Measurements from ENCODE around the gene UFSP2. TPM values are rescaled to one million over a fixed set of nuclear protein-coding genes. Genes with fewer than 3 reads are reported as not detected.

The UFSP2 gene, protein sequence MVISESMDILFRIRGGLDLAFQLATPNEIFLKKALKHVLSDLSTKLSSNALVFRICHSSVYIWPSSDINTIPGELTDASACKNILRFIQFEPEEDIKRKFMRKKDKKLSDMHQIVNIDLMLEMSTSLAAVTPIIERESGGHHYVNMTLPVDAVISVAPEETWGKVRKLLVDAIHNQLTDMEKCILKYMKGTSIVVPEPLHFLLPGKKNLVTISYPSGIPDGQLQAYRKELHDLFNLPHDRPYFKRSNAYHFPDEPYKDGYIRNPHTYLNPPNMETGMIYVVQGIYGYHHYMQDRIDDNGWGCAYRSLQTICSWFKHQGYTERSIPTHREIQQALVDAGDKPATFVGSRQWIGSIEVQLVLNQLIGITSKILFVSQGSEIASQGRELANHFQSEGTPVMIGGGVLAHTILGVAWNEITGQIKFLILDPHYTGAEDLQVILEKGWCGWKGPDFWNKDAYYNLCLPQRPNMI
- 37.7 and 38.9 TPM in 2 replicates for total RNA-seq

DNA sequence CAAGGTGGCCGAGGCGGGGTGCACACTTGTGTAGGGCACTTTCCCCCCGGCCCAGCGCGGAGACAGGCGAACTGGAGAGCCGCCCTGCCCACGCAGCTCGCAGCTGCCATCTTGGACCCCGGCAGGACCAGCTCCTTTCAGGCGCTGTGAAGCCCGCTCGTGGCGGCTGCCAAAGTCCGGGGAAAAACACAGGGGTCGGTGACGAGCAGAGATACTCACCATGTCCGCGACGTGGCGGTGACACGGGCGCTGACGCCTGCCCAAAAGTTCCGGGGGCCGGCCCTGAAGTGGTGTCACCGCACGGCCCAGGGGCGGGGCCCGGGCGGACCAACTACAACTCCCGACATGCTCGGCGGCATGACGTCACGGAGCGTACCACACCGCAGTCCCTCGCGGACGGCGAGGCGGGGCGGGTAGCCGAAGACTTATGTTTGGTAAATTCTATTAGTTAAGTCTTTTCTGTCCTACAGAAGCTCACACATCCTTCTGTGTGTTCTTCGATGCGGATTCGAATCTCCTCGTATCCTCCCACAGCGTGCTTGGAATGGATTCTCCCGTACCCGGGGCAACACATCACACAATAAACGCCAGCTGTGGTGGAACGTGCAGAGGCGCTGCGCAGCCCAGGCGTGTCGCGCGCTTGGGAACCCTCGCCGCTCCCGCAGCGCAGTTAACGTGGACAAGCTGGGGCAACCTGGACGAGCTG lies at the start of gene UFSP2:
UFSP2 (minus strand) TSS at position 318 of the 706 bp plus-strand sequence; CDS start at position 222, 96 bp downstream.
- DNase-seq (ENCODE audit: low read depth, low spot score): peak; percentile 66

DNA sequence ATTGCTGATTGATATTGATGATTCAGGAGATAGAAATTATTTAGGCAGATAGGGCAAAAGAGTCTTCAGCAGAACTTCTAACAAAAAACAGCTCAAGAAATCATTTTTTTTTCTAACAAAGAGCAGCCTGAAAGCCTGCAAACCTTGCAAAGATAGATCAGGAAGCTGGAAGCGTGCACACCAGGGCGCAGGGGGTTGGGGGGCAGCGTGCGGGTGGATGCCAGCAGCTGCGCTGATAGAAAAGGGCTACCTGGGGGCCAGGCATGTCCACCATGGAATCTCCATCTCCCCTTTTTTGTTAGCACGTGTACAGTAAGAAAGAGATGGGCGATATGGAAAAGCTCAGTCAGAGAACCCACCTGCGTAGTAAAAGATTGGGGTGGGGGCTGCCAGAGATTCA lies 47.5 kb upstream of the UFSP2 start:
- no peak for DNase-seq (ENCODE audit: low read depth, low spot score)

- DNase-seq (ENCODE audit: low read depth, low spot score): no peak
Observed at GRCh38 chr4:185472103-185472542, 46.4 kb upstream of the UFSP2 start.

- DNase-seq (ENCODE audit: low read depth, low spot score): peak; percentile 74
Observed at GRCh38 chr4:185471235-185472102, 45.7 kb upstream of the UFSP2 start, which contains the start of gene CCDC110. CCDC110 (minus strand) TSS chr4:185471733; CDS start chr4:185471683, 50 bp downstream.

GRCh38 chr4:185470501-185471195 lies 44.9 kb upstream of the UFSP2 start:
- DNase-seq (ENCODE audit: low read depth, low spot score): no peak

DNA sequence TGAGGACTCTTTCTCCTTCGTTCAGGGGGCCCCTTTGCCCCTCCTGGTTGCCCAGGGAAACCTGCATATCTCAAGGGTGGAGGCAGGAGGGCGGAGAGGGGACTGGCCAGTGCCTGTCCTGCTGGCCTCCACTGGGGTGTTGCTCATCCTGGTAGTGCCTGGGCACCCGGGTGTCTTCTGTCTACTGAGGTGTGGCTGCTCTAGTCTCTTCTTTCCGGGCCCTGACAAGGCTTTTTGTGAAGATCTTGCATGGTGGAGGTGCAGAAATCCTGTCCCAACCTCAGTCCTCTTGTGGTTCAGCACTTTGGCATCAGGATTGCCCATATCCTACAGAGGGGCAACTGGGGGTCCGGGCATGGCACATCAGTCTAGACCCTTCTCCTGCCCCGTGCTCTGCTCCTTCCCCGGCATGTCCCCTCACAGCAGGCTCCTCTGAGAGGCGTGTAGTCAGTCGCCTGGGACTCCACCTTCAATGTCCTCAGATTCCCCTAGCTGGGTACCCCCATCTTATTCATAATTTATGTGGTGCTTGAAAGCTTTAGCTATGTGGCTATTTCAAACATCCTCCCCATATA lies 43.9 kb upstream of the UFSP2 start:
- DNase-seq (ENCODE audit: low read depth, low spot score): no peak

DNA sequence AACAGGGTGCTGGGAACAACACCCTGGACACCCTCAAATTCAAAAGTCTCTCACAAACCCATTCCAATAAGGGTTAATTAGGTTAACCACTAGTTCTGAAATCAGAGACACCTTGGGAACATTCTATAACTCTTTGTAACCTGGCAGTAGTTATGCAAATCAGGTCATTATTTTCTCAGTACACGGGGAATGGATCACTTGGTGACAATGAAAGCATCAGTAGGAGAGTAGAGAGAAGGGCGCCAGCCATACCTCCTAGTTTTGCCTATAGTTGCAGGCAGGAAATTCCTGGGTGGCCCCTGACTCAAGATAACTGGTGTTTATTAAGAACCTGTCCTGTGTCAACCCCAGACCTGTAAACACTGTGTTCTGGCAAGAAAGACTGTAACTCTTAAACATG lies 43.2 kb upstream of the UFSP2 start:
- DNase-seq (ENCODE audit: low read depth, low spot score): no peak

GRCh38 chr4:185467991-185468390 lies 42.2 kb upstream of the UFSP2 start:
- no peak for DNase-seq (ENCODE audit: low read depth, low spot score)

DNA sequence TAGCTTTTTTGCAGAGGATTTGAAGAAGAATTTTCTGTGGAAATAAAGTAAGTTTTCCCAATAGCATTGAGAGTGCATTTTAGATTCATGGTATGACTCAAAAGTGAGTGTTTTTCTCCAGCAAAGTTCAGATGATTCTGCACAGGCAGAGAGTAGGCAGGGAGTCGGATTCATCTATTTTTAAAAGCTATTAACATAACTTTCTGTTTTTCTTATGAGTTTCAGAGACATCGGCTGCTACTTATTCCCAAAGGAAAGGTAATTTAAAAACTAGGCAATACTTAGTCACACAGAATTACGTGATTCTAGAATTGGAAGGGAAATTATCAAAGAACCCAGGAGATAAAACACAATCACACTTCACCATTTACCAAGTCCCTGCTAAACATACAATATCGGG lies 41.3 kb upstream of the UFSP2 start:
- no peak for DNase-seq (ENCODE audit: low read depth, low spot score)

DNA sequence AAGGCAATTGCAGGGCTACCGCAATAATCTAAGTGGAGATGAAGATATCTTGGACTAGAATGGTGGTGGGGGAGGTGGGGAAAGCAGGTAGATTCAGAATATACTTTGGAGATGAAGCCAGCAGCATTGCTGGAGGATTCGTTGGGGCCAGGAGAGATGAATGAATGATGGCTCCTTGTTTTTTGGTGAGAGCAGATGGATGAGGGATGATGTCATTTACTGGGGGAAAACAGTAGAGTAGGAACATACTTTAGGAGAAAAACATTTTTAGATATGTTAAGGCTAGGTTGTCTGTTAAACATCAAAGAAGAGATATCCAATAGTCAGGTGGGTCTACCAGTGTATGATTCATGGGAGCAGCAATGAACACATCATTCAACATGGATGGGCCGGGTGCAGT lies 39.9 kb upstream of the UFSP2 start:
- DNase-seq (ENCODE audit: low read depth, low spot score): no peak

- no peak for DNase-seq (ENCODE audit: low read depth, low spot score)
Observed at GRCh38 chr4:185464887-185465286, 39.1 kb upstream of the UFSP2 start.

- DNase-seq (ENCODE audit: low read depth, low spot score): no peak
Observed at GRCh38 chr4:185464183-185464582, 38.4 kb upstream of the UFSP2 start.

DNA sequence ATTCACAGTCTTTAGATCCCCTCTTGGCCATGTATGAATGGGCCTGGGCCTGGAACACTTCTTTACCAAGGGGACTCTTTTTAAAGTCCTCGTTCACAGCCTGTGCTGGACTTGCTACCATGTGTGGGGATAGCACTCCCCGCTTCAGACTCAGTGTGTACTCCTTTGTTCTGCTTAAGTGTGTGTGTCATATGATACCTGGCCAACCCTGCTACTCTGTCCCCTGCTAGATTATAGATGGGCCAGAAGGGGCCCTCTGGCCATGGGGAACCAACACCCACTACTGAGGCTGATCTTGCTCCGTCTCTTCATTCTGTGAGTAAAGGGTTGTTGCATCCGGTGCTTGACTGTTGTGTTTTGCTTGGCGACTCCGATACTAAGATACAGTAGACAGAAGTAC lies 37.8 kb upstream of the UFSP2 start:
- no peak for DNase-seq (ENCODE audit: low read depth, low spot score)

DNA sequence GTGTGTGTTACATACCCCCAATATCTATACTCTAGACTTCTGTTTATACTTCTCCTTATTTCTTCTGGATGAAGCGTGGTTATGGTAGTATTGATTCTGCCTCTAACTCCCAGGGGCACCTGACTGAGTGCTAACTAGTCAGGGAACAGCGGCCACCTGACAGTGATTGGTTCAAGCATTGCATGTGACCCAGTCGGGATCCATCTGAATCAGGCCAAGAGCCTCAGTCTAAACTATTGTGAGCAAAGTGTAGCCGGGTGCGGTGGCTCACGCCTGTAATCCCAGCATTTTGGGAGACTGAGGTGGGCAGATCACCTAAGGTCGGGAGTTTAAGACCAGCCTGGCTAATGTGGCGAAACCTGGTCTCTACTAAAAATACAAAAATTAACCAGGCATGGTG lies 35.8 kb upstream of the UFSP2 start:
- DNase-seq (ENCODE audit: low read depth, low spot score): no peak

DNA sequence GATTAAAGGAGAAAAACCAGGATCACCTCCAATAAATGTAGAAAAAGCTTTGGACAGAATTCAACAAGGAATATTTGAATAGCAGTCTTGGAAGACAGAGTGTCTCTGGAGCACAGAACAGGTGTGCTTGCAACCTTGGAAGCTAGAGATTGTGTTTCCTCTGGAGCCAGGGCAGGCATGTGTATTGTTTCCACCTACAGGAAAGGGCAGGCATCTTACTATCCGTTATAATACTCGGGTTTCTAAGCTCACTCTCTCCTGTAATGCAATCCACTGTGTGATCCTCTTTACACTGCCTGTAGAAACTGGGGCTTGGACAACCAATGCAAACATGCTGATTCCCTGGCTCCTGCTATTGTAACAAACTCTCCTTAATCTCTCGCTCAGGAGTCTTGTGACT lies 31.4 kb upstream of the UFSP2 start:
- no peak for DNase-seq (ENCODE audit: low read depth, low spot score)

- no peak for DNase-seq (ENCODE audit: low read depth, low spot score)
Observed at GRCh38 chr4:185456131-185456530, 30.4 kb upstream of the UFSP2 start.

GRCh38 chr4:185445209-185445608 lies 19.4 kb upstream of the UFSP2 start:
- DNase-seq (ENCODE audit: low read depth, low spot score): no peak

DNA sequence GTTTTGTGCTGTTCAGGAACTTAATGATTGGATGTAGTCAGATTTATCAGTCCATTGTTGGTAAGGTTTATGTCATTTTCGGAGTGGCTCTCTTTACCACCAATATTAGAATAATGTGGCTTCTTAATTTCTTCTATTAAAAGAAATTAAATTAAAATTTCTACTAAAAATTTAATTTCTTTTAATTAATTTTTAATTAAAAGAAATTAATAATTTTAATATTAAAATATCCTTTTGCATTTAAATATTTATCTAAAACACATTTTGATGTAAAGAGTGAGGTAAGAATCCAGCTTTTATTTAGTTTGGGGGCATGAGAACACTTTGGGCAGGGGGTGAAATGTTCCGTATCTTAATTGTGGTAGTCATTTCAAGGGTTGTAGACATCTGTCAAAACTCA lies 15.7 kb upstream of the UFSP2 start:
- no peak for DNase-seq (ENCODE audit: low read depth, low spot score)

GRCh38 chr4:185437809-185438208 lies 12.0 kb upstream of the UFSP2 start:
- DNase-seq (ENCODE audit: low read depth, low spot score): no peak

DNA sequence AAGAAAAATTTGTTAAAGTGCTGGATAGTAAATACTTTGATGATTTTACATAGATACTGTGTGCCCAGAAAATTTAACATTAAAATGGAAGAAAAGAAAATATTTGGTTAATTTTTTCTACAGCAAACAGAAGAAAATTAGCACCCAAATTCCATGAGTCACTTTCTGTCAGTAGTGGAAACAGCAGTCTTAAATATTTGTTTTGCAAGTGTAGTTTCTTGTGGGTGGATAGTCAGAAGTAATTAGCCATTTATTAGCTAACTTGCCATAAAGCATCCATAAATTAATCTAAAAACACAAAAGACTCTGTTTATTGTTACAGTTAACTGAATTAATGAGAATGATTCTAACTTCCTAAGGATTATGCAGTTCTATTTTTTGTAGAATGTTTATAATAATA lies 9.7 kb upstream of the UFSP2 start:
- DNase-seq (ENCODE audit: low read depth, low spot score): no peak

DNA sequence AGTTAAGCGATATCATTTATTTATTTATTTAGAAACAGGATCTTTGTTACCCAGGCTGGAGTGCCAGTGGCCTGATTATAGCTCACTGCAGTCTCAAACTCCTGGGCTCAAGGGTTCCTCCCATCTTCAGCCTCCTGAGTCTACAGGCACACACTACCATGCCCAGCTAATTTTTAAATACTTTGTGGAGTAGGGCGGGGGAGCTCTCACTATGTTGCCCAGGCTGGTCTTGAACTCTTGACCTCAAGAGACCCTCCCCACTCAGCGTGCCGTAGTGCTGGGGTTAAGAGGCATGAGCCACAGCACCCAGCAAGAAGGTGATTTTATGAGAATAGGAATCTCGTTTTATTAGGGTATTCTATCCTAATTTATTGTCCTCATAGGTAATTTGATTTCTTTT lies 3.9 kb upstream of the UFSP2 start:
- DNase-seq (ENCODE audit: low read depth, low spot score): no peak

Data from pulmonary artery endothelial cell (primary cell).